ENCODE data around the gene ACOT7. TPM values are rescaled to one million over a fixed set of nuclear protein-coding genes. Genes with fewer than 3 reads are reported as not detected.

The ACOT7 gene
- total RNA-seq, 4 donors from 2014 or later, result 23.5 to 50.7 (median 39.0) TPM

DNA sequence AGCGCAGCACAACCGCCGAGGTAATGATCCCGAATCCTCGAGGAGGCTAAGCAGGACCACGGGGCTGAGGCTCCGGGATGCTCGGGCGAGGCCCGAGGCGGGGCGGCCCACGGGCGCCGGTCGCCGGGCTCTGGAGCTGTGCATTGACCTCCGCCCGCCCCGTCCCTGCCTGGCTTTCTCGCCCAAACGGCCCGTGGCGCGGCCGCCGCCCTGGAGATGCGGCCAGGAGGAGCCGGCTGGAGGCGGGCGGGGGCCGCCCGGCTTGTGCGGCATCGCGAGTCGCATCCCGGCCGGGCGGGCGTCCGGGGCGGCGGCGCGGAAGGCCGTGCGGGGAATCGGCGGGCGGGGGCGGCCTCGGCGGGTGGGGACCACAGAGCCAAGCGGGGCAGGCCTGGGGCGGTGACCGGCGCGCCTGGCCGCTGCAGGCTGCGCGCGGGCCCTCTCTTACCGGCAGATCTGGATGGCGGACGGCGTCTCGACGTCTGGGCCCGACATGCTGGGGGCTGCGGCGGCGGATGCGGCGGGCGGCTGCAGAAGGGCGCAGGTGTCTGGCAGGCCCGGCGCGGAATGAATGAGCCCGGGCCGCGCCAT is 663 bp downstream of the ACOT7 start:
- DNase-seq, result no peak
- Histone ChIP-seq H3K27ac (peak overlapping the region; percentile 95 to 99 (median 98)), H3K27me3 (no peaks in the 10 kb centered on the region), H3K9me3 (no peaks in the 10 kb centered on the region), H3K4me3 (peak overlapping the region; percentile 49 to 81 (median 75)), H3K4me1 (peaks cover 13 to 36% (median 16%) of the 10 kb centered on the region in 3 donors), H3K36me3 (no peaks in the 10 kb centered on the region)
- intact Hi-C loops (cut with DNase I), result no loop called here
- WGBS, 2 donors, result no CpG with 5 or more reads among the region's 83 CpGs
- TF ChIP-seq, protein P1, sequence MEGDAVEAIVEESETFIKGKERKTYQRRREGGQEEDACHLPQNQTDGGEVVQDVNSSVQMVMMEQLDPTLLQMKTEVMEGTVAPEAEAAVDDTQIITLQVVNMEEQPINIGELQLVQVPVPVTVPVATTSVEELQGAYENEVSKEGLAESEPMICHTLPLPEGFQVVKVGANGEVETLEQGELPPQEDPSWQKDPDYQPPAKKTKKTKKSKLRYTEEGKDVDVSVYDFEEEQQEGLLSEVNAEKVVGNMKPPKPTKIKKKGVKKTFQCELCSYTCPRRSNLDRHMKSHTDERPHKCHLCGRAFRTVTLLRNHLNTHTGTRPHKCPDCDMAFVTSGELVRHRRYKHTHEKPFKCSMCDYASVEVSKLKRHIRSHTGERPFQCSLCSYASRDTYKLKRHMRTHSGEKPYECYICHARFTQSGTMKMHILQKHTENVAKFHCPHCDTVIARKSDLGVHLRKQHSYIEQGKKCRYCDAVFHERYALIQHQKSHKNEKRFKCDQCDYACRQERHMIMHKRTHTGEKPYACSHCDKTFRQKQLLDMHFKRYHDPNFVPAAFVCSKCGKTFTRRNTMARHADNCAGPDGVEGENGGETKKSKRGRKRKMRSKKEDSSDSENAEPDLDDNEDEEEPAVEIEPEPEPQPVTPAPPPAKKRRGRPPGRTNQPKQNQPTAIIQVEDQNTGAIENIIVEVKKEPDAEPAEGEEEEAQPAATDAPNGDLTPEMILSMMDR (IDR thresholded peaks at IDR 0.05), result no peak

DNA sequence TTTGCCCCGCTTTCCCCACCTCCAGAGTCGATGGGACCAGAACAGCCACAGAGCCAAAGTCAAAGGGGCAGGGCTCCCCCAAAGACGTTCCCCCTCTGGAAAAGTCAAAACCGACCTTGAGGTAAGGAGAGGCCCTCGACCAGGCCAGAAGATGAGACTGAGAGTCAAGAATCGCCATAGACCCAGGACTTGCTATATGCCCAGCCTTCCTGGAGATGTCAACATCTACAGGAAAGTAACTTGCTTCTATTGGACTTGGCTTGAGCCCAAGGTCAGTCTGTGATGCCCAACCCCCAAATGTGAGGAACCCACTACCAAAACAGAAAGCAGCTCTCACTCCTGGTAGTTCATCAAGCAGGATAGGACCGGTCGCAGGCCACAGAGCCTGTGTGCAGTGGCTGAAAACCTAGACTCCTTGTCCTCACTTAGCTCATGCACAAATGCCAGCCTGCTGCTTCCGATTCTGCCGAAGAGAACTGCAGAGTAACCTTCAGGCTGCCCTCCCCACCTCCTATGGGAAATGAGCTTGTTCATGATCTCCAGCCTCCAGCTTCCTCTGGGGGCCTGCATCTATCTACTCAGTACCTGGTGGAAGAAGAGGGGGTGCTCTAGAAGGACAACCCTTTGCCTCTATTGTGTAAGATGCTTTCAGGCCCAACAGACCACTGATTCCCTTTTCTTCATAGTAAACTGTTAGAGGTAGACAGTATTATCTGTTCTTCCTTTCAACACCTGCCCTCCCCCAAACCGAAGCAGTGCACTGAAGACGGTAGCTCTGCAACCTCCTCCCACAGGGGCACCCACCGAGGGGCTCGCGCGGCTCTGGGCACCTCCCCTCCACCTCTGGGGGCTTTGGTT is 1.4 kb downstream of the ACOT7 start:
- no peak for TF ChIP-seq POLR2A (IDR thresholded peaks at IDR 0.05)
- TF ChIP-seq, protein P1 (IDR thresholded peaks at IDR 0.05), result no peak
- Histone ChIP-seq H3K4me1 (peaks cover 13 to 36% (median 16%) of the 10 kb centered on the region in 3 donors), H3K9me3 (no peaks in the 10 kb centered on the region), H3K4me3 (peak overlapping the region; percentile 49 to 81 (median 75)), H3K27ac (peak overlapping the region; percentile 95 to 99 (median 98)), H3K27me3 (no peaks in the 10 kb centered on the region), H3K36me3 (no peaks in the 10 kb centered on the region)
- no peak for DNase-seq
- 28 to 77% methylated on average over 6 to 12 of the region's 16 CpGs for WGBS, 2 donors
- intact Hi-C loops (cut with DNase I), result no loop called here

DNA sequence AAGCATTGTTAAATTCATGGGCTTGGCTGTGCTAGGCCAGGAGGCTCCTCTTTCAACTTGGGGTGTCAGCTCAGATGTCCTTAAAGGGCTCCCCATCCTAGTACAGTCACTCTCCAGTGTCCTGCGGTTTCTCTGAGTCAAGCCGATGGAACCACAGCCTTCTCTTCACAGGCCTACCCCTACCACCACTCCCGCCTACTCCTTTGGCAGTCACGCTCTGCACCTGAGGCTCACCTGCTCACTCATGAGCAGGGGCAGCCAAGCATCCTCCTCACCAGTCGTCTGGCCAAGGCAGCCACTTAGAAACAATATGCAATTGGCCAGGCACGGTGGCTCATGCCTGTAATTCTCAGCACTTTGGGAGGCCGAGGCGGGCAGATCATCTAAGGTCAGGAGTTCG is 3.6 kb downstream of the ACOT7 start:
- no peak for DNase-seq
- H3K9me3 ChIP-seq, result no peaks in the 10 kb centered on the region
- H3K4me3 ChIP-seq, result no peak overlapping the region
- no peaks in the 10 kb centered on the region for H3K27me3 ChIP-seq
- H3K27ac ChIP-seq, result no peak overlapping the region
- TF ChIP-seq, protein P1 (IDR thresholded peaks at IDR 0.05), result no peak
- TF ChIP-seq POLR2A (IDR thresholded peaks at IDR 0.05), result no peak
- intact Hi-C loops (cut with DNase I), result no loop called here
- H3K4me1 ChIP-seq, result peaks cover 20 to 46% (median 28%) of the 10 kb centered on the region in 3 donors
- 78 to 85% methylated on average over 4 to 8 of the region's 9 CpGs for WGBS, 2 donors
- H3K36me3 ChIP-seq, result no peaks in the 10 kb centered on the region

DNA sequence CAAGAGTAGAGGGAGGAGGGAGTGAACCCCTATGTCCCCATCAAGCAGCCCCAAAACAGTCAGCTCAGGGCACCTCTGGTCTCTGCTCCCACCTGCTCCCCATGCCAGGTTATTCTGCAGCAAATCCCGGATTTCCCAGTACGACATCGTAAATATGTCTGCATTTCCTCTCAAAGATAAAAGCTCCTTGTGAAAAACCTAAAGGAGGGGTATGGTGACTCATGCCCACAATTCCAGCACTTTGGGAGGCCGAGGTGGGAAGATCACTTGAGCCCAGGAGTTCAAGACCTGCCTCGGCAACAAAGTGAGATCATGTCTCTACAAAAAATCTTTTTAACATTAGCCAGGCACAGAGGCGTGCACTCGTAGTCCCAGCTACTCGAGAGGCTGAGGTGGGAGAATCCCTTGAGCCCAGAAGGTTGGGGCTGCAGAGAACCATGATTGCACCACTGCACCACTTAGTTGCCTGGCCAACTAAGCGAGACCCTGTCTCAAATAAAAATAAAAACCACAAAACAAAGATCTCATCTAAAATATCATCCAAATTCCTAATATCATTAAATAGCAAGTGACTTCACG is 7.1 kb downstream of the ACOT7 start:
- TF ChIP-seq, protein P1 (IDR thresholded peaks at IDR 0.05), result no peak
- TF ChIP-seq POLR2A (IDR thresholded peaks at IDR 0.05), result no peak
- no peak for DNase-seq

More for the DNA sequence above, 7.1 kb downstream of the ACOT7 start:
- Histone ChIP-seq H3K4me3 (peak overlapping the region in 1 of 4 donors; percentile 33), H3K9me3 (no peaks in the 10 kb centered on the region), H3K36me3 (no peaks in the 10 kb centered on the region), H3K27me3 (no peaks in the 10 kb centered on the region), H3K4me1 (peaks cover 7 to 26% (median 17%) of the 10 kb centered on the region in 3 donors), H3K27ac (peak overlapping the region; percentile 80 to 89 (median 82))
- intact Hi-C loops (cut with DNase I), result no loop called here
- WGBS, 2 donors, result 54 to 56% methylated on average over 9 to 10 of the region's 10 CpGs

All from esophagus squamous epithelium (tissue), 5 donors.